GM23338 (cell line): ENCODE measurements around the gene METRN.
"Not testable (repeated sequence)": the region's sequence is repeated elsewhere in the genome, so short reads cannot be mapped to it uniquely, and the experiment has no call there.

Experiments
- CREB1 ChIP-seq: fragments of 250-450 bp; sonication (Bioruptor Pico); IDR thresholded peaks from 2 replicates; pipeline ENCODE4 v1.5.0; 2020; ENCODE audit warnings: low read depth, mild to moderate bottlenecking, moderate library complexity
- EZH2 ChIP-seq: fragments of 200-600 bp; sonication (generic); IDR thresholded peaks from one replicate; pipeline ENCODE4 v1.8.0; 2017; ENCODE audit warnings: antibody characterized with exemption, mild to moderate bottlenecking, low read depth; ENCODE audit not compliant: unreplicated experiment
- EZH2phosphoT487 ChIP-seq: fragments of 200-600 bp; sonication (generic); IDR thresholded peaks from one replicate; pipeline ENCODE4 v1.8.1; 2018; ENCODE audit warnings: antibody characterized with exemption; ENCODE audit not compliant: unreplicated experiment
- JUNB ChIP-seq: IDR thresholded peaks from one replicate; pipeline ENCODE4 v1.6.1; 2016; ENCODE audit warnings: antibody characterized with exemption; ENCODE audit not compliant: unreplicated experiment
- POLR2AphosphoS5 ChIP-seq: IDR thresholded peaks from 2 replicates; pipeline ENCODE4 v1.6.1; 2016; ENCODE audit warnings: antibody characterized with exemption, low read depth
- TF ChIP-seq, protein P1 (sequence below), 2 experiments: fragments of 200-600 bp in 1 of 2; sonication (generic) in 1 of 2; conservative IDR thresholded peaks; 2 replicates each; pipeline versions ENCODE4 v1.5.1 to v1.6.1; 2016 to 2017; ENCODE audit warnings: antibody characterized with exemption in 2 of 2, low read depth in 2 of 2, mild to moderate bottlenecking in 2 of 2, moderate library complexity in 1 of 2
- TF ChIP-seq, protein P2 (sequence below): IDR thresholded peaks from one replicate; pipeline ENCODE4 v1.6.1; 2018; ENCODE audit warnings: antibody characterized with exemption; ENCODE audit not compliant: unreplicated experiment

DNA sequence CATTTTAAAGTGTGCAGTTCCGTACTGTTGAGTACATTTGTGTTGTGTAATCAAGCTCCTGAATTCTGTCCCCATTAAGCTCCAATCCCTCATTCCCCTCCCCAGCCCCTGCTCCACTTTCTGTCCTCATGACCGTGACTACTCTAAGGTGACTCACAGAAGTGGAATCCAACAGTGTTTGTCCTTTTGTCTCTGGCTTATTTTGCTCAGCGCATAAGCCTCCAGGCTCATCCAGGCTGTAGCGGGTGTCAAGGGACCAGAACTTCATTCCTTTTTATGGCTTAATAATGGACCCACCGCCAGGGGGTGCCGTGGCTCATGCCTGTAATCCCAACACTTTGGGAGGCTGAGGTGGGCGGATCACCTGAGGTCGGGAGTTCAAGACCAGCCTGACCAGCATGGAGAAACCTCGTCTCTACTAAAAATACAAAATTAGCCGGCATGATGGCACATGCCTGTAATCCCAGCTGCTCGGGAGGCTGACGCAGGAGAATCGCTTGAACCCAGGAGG, 2.1 kb upstream of the METRN start:
- TF ChIP-seq, protein P1, sequence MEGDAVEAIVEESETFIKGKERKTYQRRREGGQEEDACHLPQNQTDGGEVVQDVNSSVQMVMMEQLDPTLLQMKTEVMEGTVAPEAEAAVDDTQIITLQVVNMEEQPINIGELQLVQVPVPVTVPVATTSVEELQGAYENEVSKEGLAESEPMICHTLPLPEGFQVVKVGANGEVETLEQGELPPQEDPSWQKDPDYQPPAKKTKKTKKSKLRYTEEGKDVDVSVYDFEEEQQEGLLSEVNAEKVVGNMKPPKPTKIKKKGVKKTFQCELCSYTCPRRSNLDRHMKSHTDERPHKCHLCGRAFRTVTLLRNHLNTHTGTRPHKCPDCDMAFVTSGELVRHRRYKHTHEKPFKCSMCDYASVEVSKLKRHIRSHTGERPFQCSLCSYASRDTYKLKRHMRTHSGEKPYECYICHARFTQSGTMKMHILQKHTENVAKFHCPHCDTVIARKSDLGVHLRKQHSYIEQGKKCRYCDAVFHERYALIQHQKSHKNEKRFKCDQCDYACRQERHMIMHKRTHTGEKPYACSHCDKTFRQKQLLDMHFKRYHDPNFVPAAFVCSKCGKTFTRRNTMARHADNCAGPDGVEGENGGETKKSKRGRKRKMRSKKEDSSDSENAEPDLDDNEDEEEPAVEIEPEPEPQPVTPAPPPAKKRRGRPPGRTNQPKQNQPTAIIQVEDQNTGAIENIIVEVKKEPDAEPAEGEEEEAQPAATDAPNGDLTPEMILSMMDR (conservative IDR thresholded peaks at IDR 0.05; ENCODE audit: low read depth in 2 of 2): peak; percentile 66 to 77
- not testable (repeated sequence) for TF ChIP-seq EZH2; POLR2AphosphoS5; CREB1 (CRISPR knock-in tag); EZH2phosphoT487; JUNB
- TF ChIP-seq, protein P2, sequence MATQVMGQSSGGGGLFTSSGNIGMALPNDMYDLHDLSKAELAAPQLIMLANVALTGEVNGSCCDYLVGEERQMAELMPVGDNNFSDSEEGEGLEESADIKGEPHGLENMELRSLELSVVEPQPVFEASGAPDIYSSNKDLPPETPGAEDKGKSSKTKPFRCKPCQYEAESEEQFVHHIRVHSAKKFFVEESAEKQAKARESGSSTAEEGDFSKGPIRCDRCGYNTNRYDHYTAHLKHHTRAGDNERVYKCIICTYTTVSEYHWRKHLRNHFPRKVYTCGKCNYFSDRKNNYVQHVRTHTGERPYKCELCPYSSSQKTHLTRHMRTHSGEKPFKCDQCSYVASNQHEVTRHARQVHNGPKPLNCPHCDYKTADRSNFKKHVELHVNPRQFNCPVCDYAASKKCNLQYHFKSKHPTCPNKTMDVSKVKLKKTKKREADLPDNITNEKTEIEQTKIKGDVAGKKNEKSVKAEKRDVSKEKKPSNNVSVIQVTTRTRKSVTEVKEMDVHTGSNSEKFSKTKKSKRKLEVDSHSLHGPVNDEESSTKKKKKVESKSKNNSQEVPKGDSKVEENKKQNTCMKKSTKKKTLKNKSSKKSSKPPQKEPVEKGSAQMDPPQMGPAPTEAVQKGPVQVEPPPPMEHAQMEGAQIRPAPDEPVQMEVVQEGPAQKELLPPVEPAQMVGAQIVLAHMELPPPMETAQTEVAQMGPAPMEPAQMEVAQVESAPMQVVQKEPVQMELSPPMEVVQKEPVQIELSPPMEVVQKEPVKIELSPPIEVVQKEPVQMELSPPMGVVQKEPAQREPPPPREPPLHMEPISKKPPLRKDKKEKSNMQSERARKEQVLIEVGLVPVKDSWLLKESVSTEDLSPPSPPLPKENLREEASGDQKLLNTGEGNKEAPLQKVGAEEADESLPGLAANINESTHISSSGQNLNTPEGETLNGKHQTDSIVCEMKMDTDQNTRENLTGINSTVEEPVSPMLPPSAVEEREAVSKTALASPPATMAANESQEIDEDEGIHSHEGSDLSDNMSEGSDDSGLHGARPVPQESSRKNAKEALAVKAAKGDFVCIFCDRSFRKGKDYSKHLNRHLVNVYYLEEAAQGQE: not testable (repeated sequence)
